H1 (cell line): ENCODE measurements around the gene GSTM2. TPM values are rescaled to one million over a fixed set of nuclear protein-coding genes. Genes with fewer than 3 reads are reported as not detected.

Experiments used
- CTCF ChIA-PET: fragments of 300-600 bp; sonication (Branson Sonifier 250); formaldehyde crosslinking; loops from one replicate; lab custom pipeline; 2021; ENCODE audit not compliant: partially characterized antibody; lab: Charles Lee
- POLR2A ChIA-PET: fragments of 300-600 bp; sonication (Branson Sonifier 250); formaldehyde crosslinking; loops from one replicate; lab custom pipeline; 2021; ENCODE audit warnings: inconsistent platforms; ENCODE audit not compliant: partially characterized antibody; lab: Charles Lee
- DNase-seq, 2 experiments: peaks; one replicate each; pipeline versions ENCODE4 v3.0.0 to v3.0.0-alpha.2; 2010 to 2022; ENCODE audit warnings: low spot score in 2 of 2, low read depth in 1 of 2, mixed read lengths in 1 of 2
- FAIRE-seq: peaks from 2 replicates; lab custom pipeline; 2011; peaks lifted over from hg19 to GRCh38; lab: Jason Lieb, UNC
- H2AFZ ChIP-seq: 2 replicates; pipeline ENCODE4 v1.8.1; 2012; ENCODE audit warnings: low read length, inconsistent platforms
- H2AK5ac ChIP-seq: 2 replicates; pipeline ENCODE4 v1.6.1; 2013; ENCODE audit warnings: low read depth, low read length
- H2BK120ac ChIP-seq: replicated peaks from 2 replicates; pipeline ENCODE3; 2013; ENCODE audit warnings: low read depth, low read length, inconsistent platforms
- H2BK12ac ChIP-seq: 2 replicates; pipeline ENCODE4 v1.6.1; 2013; ENCODE audit warnings: low read depth, low read length
- H2BK15ac ChIP-seq: 2 replicates; pipeline ENCODE4 v1.6.1; 2013; ENCODE audit warnings: low read length
- H2BK20ac ChIP-seq: 2 replicates; pipeline ENCODE4 v1.6.1; 2013; ENCODE audit warnings: low read length
- H2BK5ac ChIP-seq: 2 replicates; pipeline ENCODE4 v1.6.1; 2013; ENCODE audit warnings: low read depth, low read length
- H3K14ac ChIP-seq: 2 replicates; pipeline ENCODE4 v1.6.1; 2013; ENCODE audit warnings: inconsistent platforms; ENCODE audit not compliant: insufficient read length
- H3K18ac ChIP-seq: 2 replicates; pipeline ENCODE4 v1.6.1; 2013; ENCODE audit warnings: low read length; ENCODE audit errors: extremely low read depth
- H3K23ac ChIP-seq: 2 replicates; pipeline ENCODE4 v1.6.1; 2013; ENCODE audit warnings: inconsistent platforms; ENCODE audit not compliant: insufficient read length
- H3K23me2 ChIP-seq: 2 replicates; pipeline ENCODE4 v1.6.1; 2013; ENCODE audit warnings: low read depth, low read length
- H3K27ac ChIP-seq: 2 replicates; pipeline ENCODE4 v1.6.1; 2011; ENCODE audit warnings: low read depth, low read length, inconsistent platforms
- H3K27me3 ChIP-seq, 4 experiments: replicated peaks in 1 of 4; 1 replicate in 1 of 4; 2 replicates in 3 of 4; pipeline versions ENCODE4 v1.6.1 to v1.8.1; 2011 to 2013; ENCODE audit warnings: low read length in 3 of 4, mild to moderate bottlenecking in 3 of 4, inconsistent platforms in 2 of 4, mixed read lengths in 2 of 4, moderate library complexity in 1 of 4; ENCODE audit not compliant: control insufficient read depth in 3 of 4, insufficient read depth in 3 of 4; ENCODE audit errors: extremely low read depth in 1 of 4
- H3K36me3 ChIP-seq, 4 experiments: 2 replicates each; pipeline versions ENCODE4 v1.6.1 to v1.8.1; 2011 to 2013; ENCODE audit warnings: mild to moderate bottlenecking in 4 of 4, low read length in 3 of 4, moderate library complexity in 2 of 4, control low read depth in 1 of 4, inconsistent platforms in 1 of 4; ENCODE audit not compliant: insufficient read depth in 4 of 4, control insufficient read depth in 2 of 4
- H3K4ac ChIP-seq: replicated peaks from 2 replicates; pipeline ENCODE3; 2013; ENCODE audit warnings: low read length, low read depth, mixed read lengths, inconsistent platforms; ENCODE audit not compliant: insufficient read length
- H3K4me1 ChIP-seq, 4 experiments: replicated peaks in 1 of 4; 1 replicate in 1 of 4; 2 replicates in 3 of 4; pipeline versions ENCODE4 v1.6.1 to v1.8.1; 2011 to 2013; ENCODE audit warnings: low read length in 3 of 4, inconsistent platforms in 2 of 4, mixed read lengths in 1 of 4; ENCODE audit not compliant: insufficient read depth in 4 of 4, control insufficient read depth in 3 of 4
- H3K4me2 ChIP-seq, 2 experiments: 2 replicates each; pipeline versions ENCODE4 v1.6.1 to v1.8.1; 2011 to 2013; ENCODE audit warnings: low read depth in 2 of 2, low read length in 2 of 2, control low read depth in 1 of 2, inconsistent platforms in 1 of 2, mild to moderate bottlenecking in 1 of 2; ENCODE audit not compliant: insufficient read depth in 1 of 2
- H3K4me3 ChIP-seq, 4 experiments: fragments of 200-600, 300-600 bp in 1 of 4; sonication (generic), shearing (Covaris generic), sonication (Bioruptor Twin) in 1 of 4; 2 replicates each; pipeline versions ENCODE4 v1.5.1 to v1.8.1; 2011 to 2016; ENCODE audit warnings: low read length in 4 of 4, low read depth in 3 of 4, control low read depth in 2 of 4, inconsistent platforms in 2 of 4, mild to moderate bottlenecking in 2 of 4, mixed read lengths in 1 of 4, moderate library complexity in 1 of 4; ENCODE audit not compliant: insufficient read depth in 2 of 4; ENCODE audit errors: extremely low read depth in 1 of 4
- H3K56ac ChIP-seq: replicated peaks from 2 replicates; pipeline ENCODE3; 2013; ENCODE audit warnings: low read depth, mild to moderate bottlenecking, mixed read lengths, low read length, inconsistent platforms; ENCODE audit not compliant: insufficient read length
- H3K79me1 ChIP-seq: 2 replicates; pipeline ENCODE4 v1.6.1; 2013; ENCODE audit warnings: low read depth, low read length, control low read depth
- H3K79me2 ChIP-seq, 2 experiments: 2 replicates each; pipeline versions ENCODE4 v1.6.1 to v1.8.1; 2012 to 2013; ENCODE audit warnings: low read length in 2 of 2, mild to moderate bottlenecking in 2 of 2, inconsistent platforms in 1 of 2; ENCODE audit not compliant: insufficient read depth in 2 of 2, control insufficient read depth in 1 of 2
- H3K9ac ChIP-seq, 4 experiments: replicated peaks in 1 of 4; 1 replicate in 1 of 4; 2 replicates in 3 of 4; pipeline versions ENCODE4 v1.6.1 to v1.8.1; 2011 to 2013; ENCODE audit warnings: low read depth in 3 of 4, low read length in 3 of 4, control low read depth in 2 of 4, mild to moderate bottlenecking in 2 of 4, moderate library complexity in 2 of 4, inconsistent platforms in 1 of 4; ENCODE audit errors: extremely low read depth in 1 of 4
- H3K9me3 ChIP-seq, 2 experiments: 2 replicates each; pipeline versions ENCODE4 v1.6.1 to v1.8.1; 2012 to 2013; ENCODE audit warnings: mild to moderate bottlenecking in 2 of 2, moderate library complexity in 2 of 2, control low read depth in 1 of 2, inconsistent platforms in 1 of 2, low read depth in 1 of 2, low read length in 1 of 2, mixed read lengths in 1 of 2; ENCODE audit not compliant: insufficient read depth in 2 of 2
- H4K20me1 ChIP-seq, 2 experiments: replicated peaks in 1 of 2; 2 replicates each; pipeline versions ENCODE3 to v1.8.1; 2011 to 2013; ENCODE audit warnings: inconsistent platforms in 2 of 2, low read length in 2 of 2, mild to moderate bottlenecking in 1 of 2; ENCODE audit not compliant: insufficient read depth in 2 of 2, control insufficient read depth in 1 of 2
- H4K5ac ChIP-seq: 2 replicates; pipeline ENCODE4 v1.6.1; 2013; ENCODE audit warnings: low read length, low read depth, mixed read lengths, inconsistent platforms; ENCODE audit not compliant: insufficient read length
- H4K8ac ChIP-seq: 2 replicates; pipeline ENCODE4 v1.8.0; 2013; ENCODE audit warnings: mild to moderate bottlenecking, moderate library complexity, low read length, inconsistent platforms; ENCODE audit not compliant: insufficient read depth; ENCODE audit errors: extremely low read depth
- H4K91ac ChIP-seq: replicated peaks from 2 replicates; pipeline ENCODE3; 2013; ENCODE audit warnings: low read length, mixed read lengths, inconsistent platforms; ENCODE audit not compliant: insufficient read length
- WGBS, 2 experiments: shearing (Covaris generic) in 1 of 2; methylation state at CpG; one replicate each; pipeline versions ENCODE4 v1.1.6 to v1.1.7; 2013 to 2015; ENCODE audit warnings: low lambda C conversion rate in 2 of 2, mixed read lengths in 2 of 2, inconsistent platforms in 1 of 2, low coverage in 1 of 2, missing lambda C conversion rate in 1 of 2; ENCODE audit not compliant: insufficient replicate concordance in 2 of 2, insufficient coverage in 1 of 2, insufficient read length in 1 of 2; ENCODE audit errors: extremely low coverage in 1 of 2, missing lambda C conversion rate in 1 of 2; 5-methylcytosine and 5-hydroxymethylcytosine counted together
- polyA plus RNA-seq, 7 experiments: library from polyadenylated mRNA; depleted of rRNA in 3 of 7; stranded (reverse) in 5 of 7; unstranded in 2 of 7; fragments of >200 nt in 5 of 7; fragments of 200-250 nt in 2 of 7; gene quantifications; 1 replicate in 5 of 7; 2 replicates in 1 of 7; 4 replicates in 1 of 7; pipeline versions ENCODE4 v1.2.1 to v1.2.3, GENCODE V29; 2011 to 2013; ENCODE audit warnings: missing spikeins in 2 of 7, mixed read lengths in 2 of 7
- total RNA-seq: library from RNA; stranded (reverse); fragmentation: NEBNext Ultra II Directional; extraction: Animal tissue kit (Norgen Biotek cat#: 25700); gene quantifications from 2 replicates; pipeline ENCODE4 v1.2.1, GENCODE V29; 2021

The GSTM2 gene
- total and polyA plus RNA-seq, 2 of the 8 experiments (the other 6 are each of a cell fraction or from before 2014, with no cell fraction given): 9.6 to 23.1 TPM

DNA sequence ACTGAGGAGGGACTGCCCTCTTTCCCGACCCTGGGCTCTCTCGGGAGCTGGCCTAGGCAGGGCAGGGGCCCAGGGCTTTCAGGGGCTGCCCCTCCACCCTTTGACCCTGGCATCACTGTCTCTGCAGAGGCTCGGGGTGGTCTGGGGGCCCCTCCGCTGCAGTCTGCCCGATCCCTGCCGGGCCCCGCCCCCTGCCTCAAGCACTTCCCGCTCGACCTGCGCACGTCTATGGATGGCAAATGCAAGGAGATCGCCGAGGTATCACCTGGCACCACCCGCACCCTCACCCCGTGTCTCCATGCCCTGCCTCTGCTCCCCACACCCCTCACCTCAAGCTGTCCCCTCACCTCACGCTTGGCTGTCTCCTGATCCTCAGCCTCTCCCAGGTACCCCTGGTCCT is 42.7 kb upstream of the GSTM2 start:
- no peak overlapping the region for H3K56ac ChIP-seq
- no peaks in the 10 kb centered on the region for H3K9me3 ChIP-seq
- H2BK20ac ChIP-seq: no peak overlapping the region
- no peak overlapping the region for H3K27ac ChIP-seq
- ChIA-PET POLR2A (interaction anchor here (1.3 to 3.0 kb wide), 4 partner anchors 8 to 76 kb away, joined by 3 to 16 read pairs (median 9); partner anchors contain the start of gene GNAI3), CTCF (interaction anchor here (1.0 to 10.4 kb wide), 10 partner anchors 12 to 147 kb away, joined by 3 to 73 read pairs (median 6); partner anchors contain the start of gene GNAI3)
- H3K18ac ChIP-seq: no peak overlapping the region
- no peak overlapping the region for H2AFZ ChIP-seq
- H4K20me1 ChIP-seq: peaks cover 5 to 34% of the 10 kb centered on the region in 2 experiments
- 72% methylated on average over 3 of the region's 16 CpGs; no CpG with 5 or more reads in 1 of the 2 experiments for WGBS, 2 experiments
- peaks cover 11 to 27% (median 19%) of the 10 kb centered on the region in 4 experiments; a peak in 7 of 8 replicates for H3K36me3 ChIP-seq
- no peak overlapping the region for H3K23ac ChIP-seq
- H3K14ac ChIP-seq: no peak overlapping the region
- no peaks in the 10 kb centered on the region for H3K27me3 ChIP-seq
- H3K79me1 ChIP-seq: peaks cover 17% of the 10 kb centered on the region
- H3K4me3 ChIP-seq: no peak overlapping the region
- H4K8ac ChIP-seq: peak overlapping the region; percentile 71; the same call in 1 of the 2 replicates
- no peak overlapping the region for H4K91ac ChIP-seq
- H3K23me2 ChIP-seq: peaks cover 6% of the 10 kb centered on the region
- FAIRE-seq (no peak), DNase-seq (no peak)
- peak overlapping the region in 1 of 4 experiments; percentile 7; a peak in 1 of 7 replicates for H3K9ac ChIP-seq
- H4K5ac ChIP-seq: no peak overlapping the region
- H2BK12ac ChIP-seq: no peak overlapping the region
- H3K4me2 ChIP-seq: no peak overlapping the region
- no peak overlapping the region for H2BK120ac ChIP-seq
- H3K4me1 ChIP-seq: peaks cover 0 to 9% (median 5%) of the 10 kb centered on the region in 4 experiments; a peak in 5 of 7 replicates
- H2BK15ac ChIP-seq: no peak overlapping the region
- 0 out of 2 replicates have a peak overlapping the region, but pooled peaks have one; percentile 53 for H2AK5ac ChIP-seq
- no peak overlapping the region for H2BK5ac ChIP-seq
- no peak overlapping the region for H3K4ac ChIP-seq
- H3K79me2 ChIP-seq: peaks cover 0 to 37% of the 10 kb centered on the region in 2 experiments; a peak in 2 of 4 replicates
